Tongue (tissue), 2 donors: Measurements from ENCODE around the gene HDGFL1. TPM values are rescaled to one million over a fixed set of nuclear protein-coding genes. Genes with fewer than 3 reads are reported as not detected.

Source experiments
- DNase-seq: peaks from one replicate; pipeline ENCODE4 v3.0.0-alpha.2; 2015
- total RNA-seq: library from RNA; depleted of rRNA; stranded (reverse); fragments of >200 nt; gene quantifications from one replicate; pipeline ENCODE4 v1.2.3, GENCODE V29; 2014

HDGFL1 gene
- not detected for total RNA-seq

DNA sequence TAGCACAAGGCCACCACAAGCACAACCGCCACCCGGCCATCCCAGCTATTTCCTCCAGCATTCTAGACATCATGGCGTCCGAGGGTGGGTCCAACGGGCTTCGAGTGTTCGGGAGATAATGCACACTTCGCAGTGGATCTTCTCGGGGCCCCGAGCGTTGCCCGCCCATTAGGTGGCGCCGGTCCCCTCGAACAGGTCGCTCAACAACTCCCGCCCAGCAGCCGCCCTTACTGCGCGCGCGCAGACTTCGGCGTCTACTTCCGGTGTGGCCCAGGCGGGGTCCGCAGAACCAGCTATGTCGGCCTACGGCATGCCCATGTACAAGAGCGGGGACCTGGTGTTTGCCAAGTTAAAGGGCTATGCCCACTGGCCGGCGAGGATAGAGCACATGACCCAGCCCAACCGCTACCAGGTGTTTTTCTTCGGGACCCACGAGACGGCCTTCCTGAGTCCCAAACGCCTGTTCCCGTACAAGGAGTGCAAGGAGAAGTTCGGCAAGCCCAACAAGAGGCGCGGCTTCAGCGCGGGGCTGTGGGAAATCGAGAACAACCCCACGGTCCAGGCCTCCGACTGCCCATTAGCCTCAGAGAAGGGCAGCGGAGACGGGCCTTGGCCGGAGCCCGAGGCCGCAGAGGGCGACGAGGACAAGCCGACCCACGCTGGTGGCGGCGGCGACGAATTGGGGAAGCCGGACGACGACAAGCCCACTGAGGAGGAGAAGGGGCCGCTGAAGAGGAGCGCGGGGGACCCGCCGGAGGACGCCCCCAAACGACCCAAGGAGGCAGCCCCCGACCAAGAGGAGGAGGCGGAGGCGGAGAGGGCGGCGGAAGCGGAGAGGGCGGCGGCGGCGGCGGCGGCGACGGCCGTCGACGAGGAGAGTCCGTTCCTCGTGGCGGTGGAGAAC, at the start of gene HDGFL1:
HDGFL1 (plus strand) TSS at position 286 of the 904 bp plus-strand sequence; CDS start at position 296, 10 bp downstream.
- no peak for DNase-seq

GRCh38 chr6:22521035-22521434, 48.3 kb upstream of the HDGFL1 start:
- no peak for DNase-seq

GRCh38 chr6:22526736-22527135, 42.6 kb upstream of the HDGFL1 start:
- no peak for DNase-seq

- no peak for DNase-seq
Observed at GRCh38 chr6:22529866-22530265, 39.5 kb upstream of the HDGFL1 start.

DNA sequence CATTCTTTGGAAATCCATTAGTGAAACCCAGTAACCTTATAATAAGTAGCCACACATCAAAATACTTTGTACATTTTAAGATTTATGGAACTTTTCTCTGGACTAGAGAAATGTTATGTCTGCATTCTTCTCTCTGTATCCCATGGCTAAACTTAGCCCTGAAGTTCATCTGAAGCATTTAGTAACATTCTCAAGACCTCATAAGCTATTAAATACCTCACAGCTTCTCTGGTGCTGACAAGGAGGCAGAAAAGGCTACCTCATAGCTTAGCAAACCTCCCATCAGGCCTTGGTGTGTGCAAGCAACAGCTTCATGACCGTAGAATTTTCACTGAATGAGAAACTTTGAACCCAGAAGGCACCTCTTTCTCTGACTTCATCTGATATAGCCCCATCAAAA, 38.9 kb upstream of the HDGFL1 start:
- DNase-seq, result no peak

GRCh38 chr6:22536122-22536521, 33.2 kb upstream of the HDGFL1 start:
- DNase-seq, result no peak

DNA sequence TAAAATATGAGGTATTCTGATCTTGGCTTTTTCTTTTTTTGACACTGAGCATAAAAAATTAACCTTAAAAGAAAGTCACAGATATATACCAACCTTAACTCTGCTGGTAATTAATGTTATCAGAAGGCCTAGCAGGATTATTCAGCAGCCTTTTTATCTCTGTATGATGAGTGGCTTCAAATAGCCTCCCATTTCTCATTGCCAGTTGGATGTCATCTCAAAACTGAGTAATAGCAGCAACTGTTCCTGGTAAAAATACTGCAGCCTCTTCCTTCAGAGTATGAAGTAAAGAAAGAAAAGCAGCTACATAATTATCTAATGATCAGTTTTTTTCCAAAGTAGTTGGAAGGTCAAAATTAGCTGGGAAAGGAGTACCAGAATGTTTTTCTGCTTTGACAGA, 24.9 kb upstream of the HDGFL1 start:
- DNase-seq, result peak; percentile 79

DNA sequence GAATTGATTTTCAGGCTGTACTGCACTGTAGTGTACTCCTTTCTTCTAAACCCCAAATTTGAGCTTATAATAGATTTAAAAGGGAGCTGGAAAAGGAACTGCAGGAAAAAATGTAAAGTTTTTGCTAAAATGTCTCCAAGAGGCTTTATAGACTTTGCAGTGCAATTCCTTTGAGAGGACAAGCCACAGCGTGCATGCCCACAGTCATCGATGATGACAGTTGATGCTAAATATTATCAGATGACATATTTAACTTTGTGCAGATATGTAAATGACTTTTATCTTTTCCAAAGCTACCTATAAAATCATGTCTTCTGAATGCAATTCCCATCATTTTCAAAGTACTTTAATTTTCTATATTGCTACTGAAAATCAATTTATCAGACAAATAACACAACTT, 24.3 kb upstream of the HDGFL1 start:
- no peak for DNase-seq

- DNase-seq, result no peak
Observed at GRCh38 chr6:22546236-22546635, 23.1 kb upstream of the HDGFL1 start.

- no peak for DNase-seq
Observed at GRCh38 chr6:22550971-22551670, 18.2 kb upstream of the HDGFL1 start.

GRCh38 chr6:22556266-22556665, 13.1 kb upstream of the HDGFL1 start:
- DNase-seq, result peak; percentile 35

DNA sequence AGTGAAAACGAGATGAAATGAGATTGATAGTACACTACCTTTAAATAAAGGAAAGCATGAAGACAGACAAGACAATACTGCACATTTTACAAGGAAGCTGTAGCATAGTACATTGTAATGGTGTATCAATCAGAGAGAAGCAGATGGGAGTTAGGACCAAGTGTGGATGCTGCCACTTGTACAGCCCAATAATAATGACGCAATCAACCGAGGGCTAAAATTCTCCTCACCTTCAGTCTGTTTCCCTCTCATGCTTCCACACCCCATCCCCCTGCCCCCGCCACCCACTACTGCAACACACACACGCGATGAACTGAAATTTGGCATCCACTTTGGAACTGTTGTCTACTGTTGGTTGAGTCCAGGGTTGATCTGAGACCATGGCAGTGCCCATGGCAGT, 12.4 kb upstream of the HDGFL1 start:
- DNase-seq, result no peak

GRCh38 chr6:22558288-22558882, 11.0 kb upstream of the HDGFL1 start:
- DNase-seq, result peak; percentile 56

DNA sequence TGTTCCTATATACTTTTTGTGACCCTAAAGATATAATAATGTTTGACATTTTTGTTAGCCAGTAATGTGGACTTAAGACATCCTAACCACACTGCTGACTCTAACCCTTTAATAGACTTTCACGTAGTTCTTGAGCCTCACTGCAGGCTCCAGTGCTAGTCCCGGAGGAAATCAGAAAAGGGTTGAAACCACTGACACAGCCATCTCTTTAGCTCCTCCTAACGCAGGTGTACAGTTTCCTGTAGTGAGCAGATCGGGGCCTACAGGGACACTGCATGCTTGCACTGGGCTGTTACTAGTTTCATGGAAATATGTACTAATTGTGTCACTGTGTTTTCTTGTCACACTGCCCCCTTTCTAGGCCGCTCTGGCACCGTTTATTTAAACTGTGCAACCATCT, 512 bp upstream of the HDGFL1 start:
- no peak for DNase-seq

- no peak for DNase-seq
Observed at GRCh38 chr6:22570185-22570551, 802 bp downstream of the HDGFL1 start.

DNA sequence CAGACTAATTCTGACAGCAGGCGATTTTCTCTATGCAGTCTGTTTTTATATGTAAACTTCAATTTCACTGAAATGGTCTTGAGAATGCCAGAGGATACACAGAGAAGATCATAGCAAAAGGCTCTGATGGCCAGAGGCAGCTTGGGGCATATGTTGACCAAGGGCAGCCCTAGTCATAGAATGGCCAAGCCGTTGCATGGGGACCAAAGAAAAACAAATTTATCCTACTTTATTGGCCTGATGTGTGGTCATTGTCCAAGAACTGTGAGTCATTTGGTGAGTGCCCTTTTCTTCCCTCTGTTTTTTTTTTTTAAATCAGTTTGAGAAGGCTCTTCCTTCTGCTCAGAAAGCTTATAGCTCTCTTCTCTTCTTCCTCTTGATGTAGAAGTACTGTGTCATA, 5.8 kb downstream of the HDGFL1 start:
- no peak for DNase-seq

DNA sequence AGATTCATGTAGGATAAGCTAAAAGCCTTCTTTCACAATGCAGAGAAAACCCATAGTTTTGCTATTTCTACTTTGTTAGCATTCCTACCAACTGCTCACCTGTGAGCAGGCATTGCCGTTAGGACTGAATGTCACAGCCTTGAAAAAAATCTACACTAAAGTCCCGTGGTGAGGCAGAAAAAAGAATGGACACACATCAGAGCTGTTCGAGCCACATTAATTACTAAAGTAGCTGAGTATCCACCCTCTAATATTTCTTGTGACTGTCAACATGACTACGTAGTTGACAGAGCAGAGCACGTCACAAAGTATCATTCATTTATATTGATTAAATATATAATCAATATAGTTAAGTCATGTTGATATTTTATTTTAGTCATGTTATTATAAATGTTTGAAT, 10.1 kb downstream of the HDGFL1 start:
- DNase-seq, result no peak

- DNase-seq, result no peak
Observed at GRCh38 chr6:22580337-22580736, 11.0 kb downstream of the HDGFL1 start.

- no peak for DNase-seq
Observed at GRCh38 chr6:22582417-22583205, 13.2 kb downstream of the HDGFL1 start.

- DNase-seq, result no peak
Observed at GRCh38 chr6:22583230-22583629, 13.9 kb downstream of the HDGFL1 start.

- DNase-seq, result no peak
Observed at GRCh38 chr6:22583927-22584326, 14.6 kb downstream of the HDGFL1 start.

GRCh38 chr6:22589118-22589517, 19.8 kb downstream of the HDGFL1 start:
- no peak for DNase-seq
